NT2/D1 (cell line): ENCODE data around the gene GPX4.

ENCODE experiments used
- YY1 ChIP-seq: IDR thresholded peaks from 2 replicates; pipeline ENCODE4 v1.6.1; 2011; ENCODE audit not compliant: insufficient read length, insufficient read depth
- ZNF274 ChIP-seq: IDR thresholded peaks from 2 replicates; pipeline ENCODE4 v1.6.1; 2011; ENCODE audit warnings: mild to moderate bottlenecking, low read depth, low read length

DNA sequence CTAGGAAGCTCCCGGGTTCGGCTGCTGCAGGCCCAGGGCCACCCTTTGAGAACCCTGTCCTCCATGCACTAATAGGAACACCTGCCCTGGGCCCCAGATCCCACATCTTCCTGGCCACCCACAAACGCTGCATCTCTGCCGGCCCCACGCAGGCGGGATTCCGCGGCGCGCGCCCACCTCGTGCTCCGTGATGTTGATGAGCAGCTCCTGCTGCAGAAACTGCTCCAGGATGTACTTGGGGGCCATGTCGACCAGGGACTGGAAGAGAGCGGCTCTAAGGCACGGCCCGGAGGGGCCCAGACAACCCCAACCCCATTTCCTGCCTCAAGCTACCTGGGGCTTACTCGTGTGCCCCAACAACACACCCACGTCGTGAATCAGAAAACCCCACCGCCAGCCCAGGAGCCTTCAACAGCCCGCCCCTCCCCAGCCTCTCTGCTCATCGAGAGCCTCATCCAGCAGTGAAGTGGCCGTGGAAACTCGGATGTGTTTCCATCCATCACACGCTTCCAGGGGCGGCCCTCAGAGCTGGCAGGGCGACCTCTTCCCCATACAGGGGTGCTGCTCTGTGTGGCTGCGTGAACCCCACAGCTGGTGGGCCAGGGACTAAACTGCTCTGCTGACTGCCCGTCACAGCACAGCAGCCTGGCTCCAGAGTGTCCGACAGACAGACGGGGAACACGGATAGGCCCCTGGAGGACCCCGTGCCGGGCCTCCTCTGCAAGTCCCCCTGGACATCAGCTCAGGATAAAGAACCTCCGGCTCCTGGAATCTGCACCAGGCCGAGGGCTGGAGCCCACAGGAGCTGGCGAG, 12.9 kb upstream of the GPX4 start:
- TF ChIP-seq ZNF274 (no peak), YY1 (no peak)
